ENCODE results near the gene PTGDS.

PTGDS gene

DNA sequence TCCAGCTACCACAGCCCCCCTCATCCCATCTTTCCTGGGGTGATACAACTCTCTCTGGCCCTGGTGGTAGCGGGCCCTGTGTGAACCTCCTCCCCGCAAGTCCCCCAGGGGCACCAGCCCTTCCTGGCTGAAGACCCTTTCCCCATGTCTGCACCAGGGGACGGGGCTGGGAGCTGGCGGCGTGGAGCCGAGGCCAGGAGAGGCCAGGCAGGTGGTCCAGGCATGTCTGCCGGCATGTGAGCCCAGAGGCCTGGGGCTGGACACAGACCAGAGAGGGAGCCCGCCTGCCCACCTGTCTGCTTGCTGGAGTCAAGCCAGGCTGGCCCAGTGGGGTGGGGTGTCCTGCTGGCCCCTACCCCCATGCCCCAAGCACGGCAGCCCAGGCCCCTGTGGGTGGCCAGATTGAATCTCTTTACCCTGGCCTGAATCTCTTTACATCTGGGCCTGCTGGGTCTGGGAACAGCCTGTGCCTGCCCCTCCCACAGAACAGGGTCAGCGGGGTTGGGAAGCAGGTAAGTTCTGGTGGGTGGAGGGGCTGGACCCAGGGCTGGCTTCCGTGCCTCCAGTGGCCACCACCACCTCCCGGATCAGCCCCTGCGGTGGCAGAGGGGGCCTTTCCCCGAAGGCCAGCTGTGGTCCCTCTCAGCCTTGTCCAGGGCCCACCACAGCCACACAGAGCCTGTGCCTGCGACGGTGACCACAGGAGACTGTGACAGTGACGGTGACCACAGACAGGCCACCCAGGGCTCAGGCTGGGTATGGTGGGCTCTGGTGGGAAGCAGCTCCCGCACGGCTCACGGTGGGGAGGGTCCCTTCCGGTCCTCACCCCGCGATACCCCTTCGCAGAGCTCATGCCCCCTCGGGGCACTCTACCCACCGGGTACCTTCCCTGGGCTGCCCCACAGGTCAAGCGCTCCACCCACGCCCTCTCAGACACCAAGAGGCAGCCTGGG is 18.1 kb upstream of the PTGDS start:
- DNase-seq = no peak

DNA sequence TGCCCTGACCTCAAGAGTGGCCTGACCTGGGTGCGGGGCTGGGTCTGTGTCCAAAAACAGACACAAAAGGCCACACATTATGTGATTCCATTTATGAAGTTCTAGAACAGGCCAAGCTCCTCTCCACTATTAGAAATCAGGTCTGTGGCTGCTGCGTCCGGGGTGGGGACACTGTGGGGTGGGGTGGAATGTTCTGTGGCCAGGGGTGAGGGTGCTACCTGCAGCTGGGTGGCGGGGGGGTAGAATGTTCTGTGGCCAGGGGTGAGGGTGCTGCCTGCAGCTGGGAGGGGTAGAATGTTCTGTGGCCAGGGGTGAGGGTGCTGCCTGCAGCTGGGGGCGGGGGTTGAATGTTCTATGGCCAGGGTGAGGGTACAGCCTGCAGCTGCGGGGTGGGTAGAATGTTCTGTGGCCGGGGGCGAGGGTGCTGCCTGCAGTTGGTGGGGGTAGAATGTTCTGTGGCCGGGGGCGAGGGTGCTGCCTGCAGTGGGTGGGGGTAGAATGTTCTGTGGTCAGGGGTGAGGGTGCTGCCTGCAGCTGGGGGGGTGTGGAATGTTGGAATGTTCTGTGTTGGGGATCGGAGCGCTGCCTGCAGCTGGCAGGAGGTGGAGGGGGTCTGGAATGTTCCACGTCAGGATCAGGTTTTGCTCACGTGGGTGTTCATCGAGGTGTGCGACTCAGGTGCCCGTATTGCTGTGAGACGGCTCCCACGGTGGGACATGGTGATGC is 16.9 kb upstream of the PTGDS start:
- no peak for DNase-seq

DNA sequence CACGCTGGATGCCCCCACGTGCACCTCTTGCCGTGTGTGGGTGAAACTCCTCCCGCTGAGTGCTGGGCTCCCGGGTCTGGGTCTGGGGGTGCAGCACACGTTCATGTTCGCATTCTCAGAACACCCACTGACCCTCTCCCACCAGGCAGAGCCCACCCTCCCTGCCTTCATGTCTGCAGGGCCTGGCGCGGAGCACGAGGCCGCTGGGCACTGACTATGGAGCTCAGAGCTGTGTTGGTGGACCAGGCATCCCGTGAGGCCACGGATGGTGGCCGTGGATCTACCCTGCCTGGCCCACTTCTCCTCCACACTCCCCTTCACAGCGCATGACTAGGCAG is 16.4 kb upstream of the PTGDS start:
- no peak for DNase-seq

DNA sequence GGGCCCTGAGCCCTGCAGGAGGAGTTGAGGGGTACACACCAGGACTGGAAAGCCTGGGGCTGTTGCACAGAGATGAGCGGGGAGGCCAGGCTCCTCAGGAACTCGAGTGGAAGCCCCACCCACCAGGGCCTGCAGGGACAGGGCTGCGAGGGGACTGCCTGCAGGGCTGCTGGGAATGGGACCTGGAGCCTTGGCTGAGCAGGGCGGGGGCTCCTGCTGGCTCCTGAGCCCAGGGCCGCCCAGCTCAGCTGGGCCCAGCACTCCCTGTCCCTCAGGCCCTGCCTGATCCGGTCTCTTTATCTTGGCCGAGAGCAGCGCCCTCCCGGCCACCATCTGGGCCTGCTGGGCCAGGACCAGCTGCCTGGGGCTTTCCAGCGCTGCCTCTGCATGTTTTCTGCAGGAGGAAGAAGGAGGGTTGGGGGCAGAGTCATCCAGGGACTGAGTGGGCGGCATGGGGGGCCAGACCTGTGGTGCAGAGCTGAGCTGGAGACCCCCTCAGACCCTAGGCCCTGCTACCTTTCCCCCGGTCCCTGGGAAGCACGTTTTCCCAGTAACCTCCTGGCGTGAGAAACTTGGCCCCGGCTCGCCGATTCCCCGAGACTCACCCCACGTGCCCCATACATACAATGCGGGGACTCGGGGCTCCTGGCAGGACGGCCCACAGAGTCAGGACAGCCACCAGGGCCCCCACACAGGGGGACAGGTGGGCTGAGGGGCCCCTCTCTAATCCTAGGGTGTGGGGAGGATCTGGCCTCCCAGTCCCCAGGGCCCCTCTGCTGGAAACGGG is 15.8 kb upstream of the PTGDS start:
- no peak for DNase-seq

DNA sequence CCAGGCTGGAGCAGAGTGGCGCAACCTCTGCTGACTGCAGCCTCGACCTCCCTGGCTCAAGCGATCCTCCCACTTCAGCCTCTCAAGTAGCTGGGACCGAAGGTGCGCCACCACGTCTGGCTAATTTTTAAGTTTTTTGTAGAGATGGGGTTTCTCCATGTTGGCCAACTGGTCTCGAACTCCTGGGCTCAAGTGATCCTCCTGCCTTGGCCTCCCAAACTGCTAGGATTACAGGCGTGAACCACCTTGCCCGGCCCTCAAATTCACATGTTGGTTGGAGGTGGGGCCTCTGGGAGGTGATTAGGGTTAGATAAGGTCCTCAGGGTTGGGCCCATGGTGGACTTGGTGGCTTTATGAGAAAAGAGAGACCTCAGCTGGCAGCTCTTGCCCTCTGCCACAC is 15.1 kb upstream of the PTGDS start:
- no peak for DNase-seq

DNA sequence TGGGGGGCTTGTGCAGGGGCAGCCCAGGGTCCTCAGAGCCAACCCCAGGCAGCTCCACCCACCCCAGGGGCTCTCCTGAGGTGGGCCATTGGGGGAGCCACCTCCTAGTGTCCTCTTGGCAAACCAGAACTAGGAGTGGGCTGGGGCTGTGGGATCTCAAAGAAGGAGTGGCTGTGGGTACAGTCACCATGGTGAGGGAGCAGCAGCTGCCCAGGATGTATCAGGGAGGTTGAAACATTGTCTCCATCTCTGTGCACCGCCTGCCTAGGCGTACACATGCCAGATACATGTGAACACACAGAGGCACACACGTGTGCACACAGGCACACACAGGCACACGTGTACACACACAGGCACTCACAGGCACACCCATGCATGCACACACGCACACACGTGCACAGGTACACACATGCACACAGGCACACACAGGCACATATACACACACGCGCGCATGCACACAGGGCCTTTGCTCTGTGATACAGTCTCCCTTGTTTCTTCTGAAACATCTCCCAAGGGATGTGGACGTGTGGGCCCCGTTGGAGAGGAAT is 14.5 kb upstream of the PTGDS start:
- DNase-seq = no peak

DNA sequence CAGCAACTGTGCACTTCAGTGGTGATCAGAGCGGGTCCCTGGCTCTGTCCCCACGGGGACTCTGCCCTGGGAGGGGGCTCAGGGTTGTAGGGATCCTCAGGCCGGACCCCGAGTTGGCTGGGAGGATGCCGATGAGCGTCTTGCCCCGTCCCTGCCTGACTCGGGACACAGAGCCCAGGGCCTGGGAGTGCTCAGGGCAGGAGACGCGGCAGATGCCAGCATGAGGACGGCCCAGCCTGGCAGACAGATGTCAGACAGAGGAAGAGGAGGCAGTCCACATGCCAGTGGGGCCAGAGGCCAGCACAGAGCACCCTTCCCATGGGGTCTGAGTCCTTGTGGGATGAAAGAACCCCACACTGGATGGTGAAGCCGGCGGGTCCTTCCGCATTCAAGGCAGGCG is 14.0 kb upstream of the PTGDS start:
- DNase-seq = no peak

DNA sequence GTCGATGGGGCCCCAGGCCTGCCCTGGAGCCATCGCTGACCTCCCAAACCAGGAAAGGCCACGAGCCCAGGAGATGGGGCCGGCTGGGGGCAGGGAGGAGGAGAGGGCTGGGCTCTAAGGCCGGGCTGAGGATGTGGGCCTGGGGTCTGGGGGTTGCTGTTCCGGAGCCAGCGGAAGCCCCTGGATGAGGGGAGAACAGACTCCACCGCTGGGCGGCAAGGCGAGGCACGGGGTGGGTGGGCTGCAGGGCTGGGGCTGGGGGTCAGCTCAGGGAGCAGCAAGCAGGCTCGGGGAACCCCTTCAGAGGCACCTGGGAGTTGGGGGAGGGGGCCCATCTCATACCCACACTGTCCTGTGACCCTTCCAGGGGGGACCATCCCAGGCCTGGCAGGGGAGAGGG is 13.6 kb upstream of the PTGDS start:
- no peak for DNase-seq

DNA sequence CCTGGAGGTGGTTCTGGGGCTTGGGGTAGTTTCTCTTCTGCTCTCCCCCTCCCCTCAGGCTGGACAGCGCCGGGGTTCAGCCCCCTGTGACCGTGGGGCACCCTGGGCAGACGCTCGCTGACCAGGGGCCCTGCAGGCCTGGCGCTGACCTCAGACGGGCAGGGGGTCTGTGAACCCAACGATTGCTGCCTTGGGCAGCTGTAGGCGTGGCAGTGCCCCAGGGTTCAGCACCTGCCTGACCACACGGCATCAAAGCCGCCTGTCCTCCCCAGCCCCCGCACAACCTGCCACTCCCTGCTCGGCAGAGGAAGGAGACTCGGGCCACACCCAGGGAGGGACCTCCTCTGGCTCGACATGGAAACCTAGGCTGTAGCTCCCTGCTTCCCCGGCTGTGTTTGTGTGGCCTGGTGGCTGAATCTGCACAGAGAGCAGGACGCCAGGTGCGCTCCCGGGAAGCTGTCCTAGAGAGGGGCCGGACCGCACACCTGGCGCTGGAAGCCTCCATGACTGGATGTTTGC is 13.1 kb upstream of the PTGDS start:
- DNase-seq = no peak

DNA sequence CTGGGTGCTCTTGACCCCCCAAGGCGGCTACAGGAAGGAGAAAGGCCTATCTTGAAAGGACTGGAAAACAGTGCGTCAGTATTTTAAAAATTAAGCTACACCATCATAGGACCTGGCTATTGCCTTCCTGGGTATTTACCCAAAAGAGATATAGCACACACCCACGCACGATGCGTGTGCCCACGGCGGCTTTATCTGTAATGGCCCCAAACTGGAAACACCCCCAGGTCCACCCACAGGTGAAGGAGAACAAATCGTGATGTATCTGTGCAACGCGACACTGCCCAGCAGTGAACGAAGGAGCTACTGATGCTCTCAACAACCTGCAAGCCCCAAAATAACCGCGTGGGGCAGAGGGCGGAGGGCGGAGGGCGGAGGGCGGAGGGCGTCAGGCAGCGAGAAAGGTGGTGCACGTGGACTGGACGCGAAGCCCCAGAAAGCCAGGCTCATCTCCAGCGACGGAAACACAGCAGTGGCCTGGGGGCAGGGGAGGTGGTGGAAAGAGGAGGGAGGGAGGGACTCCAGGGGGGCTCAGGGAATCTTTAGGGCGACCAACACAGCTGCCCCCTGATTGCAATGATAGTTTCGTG is 12.4 kb upstream of the PTGDS start:
- DNase-seq = no peak

DNA sequence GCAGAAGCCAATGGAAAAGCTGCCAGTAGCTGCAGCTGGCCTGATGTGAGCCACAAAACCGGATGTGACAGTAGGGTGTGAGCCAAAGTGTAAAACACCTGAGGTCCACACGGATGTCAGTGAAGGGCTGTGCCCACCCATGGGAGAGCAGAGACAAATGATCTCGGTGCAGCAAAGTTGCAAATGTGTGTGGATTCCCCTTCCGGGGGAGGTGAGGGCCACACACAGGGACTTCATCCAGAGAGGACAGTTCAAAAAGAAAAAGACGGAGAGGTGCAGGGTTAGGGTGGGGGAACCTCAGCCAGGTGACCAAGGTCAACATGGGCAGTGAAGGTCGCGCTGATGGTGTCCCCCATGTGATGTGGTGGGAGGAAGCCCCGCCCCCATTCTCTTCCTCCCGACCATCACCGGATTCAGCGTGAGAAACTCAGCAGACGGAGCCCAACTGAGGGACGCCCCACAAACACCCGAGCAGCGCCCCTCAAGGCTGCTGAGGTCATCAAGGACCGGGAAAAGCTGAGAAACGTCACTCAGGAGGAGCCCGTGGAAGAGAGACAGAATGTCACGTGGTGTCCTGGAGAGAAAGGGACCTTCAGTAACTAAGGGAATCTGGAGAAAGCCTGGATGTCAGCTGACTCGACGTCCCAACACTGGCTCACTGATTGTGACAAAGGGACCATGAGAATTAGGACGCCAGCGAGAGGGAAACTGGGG is 11.4 kb upstream of the PTGDS start:
- DNase-seq = no peak

DNA sequence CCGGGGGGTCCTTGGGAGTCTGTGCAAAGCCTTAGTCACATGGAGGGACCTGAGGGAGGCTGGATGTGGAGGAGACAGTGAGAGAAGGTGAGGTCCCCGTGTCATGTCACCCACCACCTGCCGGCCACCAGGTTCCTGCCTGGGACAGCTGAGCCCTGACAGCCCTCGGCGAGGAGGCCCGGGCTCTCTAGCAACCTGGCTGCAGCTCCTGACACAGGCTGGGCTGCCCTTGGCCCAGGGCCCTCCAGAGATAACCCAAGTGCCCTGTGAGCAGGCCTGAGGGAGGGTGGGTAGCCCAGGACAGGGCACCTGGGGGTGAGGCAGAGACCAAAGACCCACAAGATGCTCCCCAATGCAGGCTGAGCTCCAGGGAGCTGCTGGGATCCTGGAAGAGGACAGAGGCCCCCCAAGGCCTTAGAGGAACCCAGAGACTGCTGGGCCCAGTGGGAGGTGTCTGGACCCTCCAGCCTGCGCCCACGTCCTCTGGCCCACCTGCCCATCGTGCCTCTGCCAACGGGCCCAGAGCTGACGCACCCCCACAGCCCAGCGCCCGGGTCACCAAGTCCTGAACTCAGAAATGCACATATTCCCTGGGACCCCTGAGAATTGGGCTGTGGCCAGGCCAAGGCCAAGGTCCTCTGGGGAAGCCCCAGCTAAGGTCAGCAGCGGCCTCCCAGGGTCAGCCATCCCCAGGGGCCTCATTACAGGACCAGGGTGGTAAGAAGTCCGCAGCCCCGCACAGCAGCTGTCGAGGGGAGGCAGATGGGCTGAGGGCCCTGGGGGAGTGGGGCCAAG is 8.8 kb upstream of the PTGDS start:
- DNase-seq = no peak

DNA sequence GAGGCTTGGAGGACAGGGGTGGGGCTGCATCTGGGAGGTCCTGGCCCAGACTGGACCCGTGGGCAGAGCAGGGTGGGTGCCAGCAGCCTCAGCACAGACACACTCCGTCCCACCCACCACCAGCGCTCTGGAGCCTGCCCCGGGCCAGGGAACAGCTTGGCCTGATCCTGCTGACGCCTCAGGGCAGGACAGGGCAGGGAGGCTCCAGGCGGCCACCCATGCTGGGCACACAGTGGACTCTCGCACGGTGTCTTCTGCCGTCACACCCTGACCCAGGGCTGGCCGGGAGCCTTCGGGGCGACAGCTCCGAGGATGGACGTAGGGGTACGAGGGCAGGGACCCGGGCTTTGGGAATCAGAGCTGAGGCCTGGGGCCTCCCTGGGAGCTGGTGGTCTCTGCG is 8.2 kb upstream of the PTGDS start:
- no peak for DNase-seq

DNA sequence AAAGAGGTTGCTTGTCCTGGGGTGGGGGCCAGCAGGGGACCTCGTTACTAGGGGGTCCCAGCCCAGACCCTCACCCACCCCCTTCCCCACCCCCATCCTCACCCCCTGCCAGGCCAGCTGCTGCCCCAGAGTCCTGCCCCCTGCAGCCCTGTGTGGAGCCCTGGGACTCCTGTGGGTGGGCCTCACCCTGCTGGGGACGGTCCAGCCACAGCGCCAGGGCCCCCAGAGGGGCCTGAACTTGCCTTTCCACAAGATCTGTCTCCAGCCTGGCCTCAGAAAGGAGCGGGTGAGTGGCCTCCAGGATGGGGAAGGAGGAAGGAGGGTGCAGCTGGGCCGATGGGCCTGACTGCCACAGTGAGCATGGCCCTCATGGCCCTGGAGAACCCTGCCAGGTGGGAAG is 7.5 kb upstream of the PTGDS start:
- no peak for DNase-seq

DNA sequence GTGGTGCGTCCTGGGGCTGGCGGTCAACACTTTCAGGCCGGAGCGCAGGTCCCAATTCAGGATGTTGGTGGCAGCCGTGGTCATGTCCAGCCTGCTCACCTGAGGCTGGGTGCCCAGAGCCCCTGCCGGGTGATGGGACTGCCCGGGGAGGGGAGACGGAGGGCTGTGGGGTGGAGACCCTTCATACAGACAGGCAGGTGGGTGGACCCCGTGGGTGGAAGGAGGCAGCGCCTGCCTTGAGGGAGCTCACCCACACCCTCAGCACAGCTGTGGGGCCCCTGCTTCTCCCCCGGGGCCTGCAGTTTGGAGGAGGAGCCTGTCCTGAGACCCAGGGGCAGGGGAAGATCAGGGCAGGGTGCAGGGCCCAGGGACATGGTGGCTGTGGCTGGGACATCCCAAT is 6.9 kb upstream of the PTGDS start:
- DNase-seq = no peak

DNA sequence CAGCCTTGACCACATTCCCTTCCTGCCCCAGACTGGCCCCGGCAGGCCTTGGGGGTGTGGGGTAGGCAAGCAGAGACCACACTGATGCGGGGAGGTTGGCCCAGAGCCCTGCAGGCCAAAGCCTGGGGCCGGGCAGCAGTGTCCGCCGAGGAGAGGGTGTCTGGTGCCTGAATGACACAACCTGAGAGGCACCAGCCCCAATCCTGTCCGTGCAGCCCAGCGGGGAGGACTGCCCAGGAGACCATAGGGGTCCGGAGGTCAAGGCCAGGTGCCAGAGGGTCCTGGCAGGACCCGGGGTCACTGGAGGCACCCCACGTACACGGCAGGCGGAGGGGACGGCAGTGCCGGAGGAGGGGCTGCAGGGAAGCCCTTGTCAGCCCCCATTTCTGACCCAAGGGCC is 5.6 kb upstream of the PTGDS start:
- no peak for DNase-seq

DNA sequence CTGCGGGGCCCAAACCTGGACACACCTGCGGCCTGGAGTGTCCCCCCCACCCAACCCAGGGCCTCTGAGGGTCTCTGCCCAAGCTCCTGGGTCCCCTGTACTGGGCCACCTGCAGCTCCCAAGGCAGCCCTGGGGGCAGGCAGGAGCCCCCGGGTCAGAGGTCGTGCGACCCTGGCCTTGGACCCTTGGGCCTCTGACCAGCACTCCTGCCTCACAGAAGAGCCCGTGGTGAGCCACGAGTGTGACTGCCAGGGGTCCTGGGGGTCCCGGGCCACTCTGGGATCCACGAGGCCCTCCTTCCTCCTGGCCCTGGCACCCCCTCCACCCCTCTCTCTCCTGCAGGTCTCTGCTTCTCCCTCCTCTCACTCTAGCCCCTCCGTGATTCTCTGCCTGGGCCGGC is 5.0 kb upstream of the PTGDS start:
- DNase-seq = no peak

DNA sequence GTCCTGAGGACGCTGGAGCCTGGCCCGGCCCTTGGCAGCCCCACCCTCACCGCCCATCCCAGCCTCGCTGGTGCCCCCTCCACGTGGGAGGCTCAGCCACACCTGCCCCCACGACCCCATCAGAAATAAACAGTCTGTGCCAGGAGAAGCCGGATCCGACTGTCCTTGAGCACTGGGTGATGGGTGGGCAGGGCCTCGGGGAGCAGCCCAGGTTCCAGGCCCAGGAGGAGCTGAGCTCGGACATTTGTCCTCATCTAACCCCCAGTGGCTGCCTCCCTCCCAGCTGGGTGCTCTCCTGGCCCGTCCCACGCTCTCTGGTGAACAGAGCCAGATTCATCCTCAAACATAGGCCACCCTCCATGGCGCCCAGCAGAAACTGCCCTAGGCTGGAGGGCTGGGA is 4.6 kb upstream of the PTGDS start:
- DNase-seq = no peak

DNA sequence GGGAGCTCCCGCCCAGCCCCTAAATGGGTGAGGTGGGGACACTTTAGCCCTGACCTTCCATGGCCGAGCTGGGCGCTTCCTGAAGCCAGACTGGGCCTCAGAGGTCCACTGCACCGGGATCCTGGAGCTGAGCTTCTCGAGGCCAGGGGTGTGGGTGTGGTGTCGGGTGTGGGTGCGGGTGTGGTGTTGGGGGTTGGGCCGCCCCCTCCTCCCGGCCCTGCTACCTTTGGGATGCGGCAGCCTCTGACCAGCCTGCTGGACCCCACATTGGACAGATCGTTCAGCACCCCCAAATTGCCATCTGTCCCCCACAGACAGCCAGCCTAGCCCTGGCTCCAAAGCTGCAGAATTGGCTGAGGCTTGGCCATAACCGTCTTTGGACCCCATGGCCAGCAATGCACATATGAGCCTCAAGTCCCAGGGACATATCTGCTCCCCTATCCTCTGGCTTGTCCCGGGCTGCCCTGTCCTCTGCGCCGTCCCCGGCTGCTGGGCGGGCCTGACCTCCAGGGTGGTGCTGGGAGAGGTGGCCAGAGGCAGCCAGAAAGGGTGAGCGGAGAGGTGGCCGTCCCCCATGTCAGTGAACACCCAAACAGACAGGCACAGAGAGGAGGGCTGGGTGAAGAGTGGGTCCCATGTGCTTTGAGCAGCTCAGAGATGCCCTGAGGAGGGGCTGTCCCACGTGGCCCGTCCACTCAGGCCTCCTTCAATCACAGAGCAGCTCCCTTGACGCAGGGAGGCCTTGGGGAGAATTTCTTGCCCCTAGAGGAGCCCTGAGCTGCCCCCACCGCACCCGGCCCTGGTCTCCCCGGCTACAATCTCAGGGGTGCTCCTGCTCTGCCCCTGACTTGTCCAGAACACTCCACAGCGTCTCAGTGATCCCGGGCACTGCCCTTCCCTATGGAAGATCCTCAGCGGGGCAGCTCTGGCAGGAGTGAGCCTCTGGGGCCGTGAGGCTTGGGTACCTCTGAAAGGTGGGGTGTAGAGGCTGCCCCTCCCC is 3.4 kb upstream of the PTGDS start:
- DNase-seq = no peak
